ENCODE results near the gene IGFBP3. TPM values are rescaled to one million over a fixed set of nuclear protein-coding genes. Genes with fewer than 3 reads are reported as not detected.
A peak's percentile ranks its signal among the peaks of the same experiment; 100 is the strongest.

The IGFBP3 gene
- total RNA-seq, 2 donors from 2014 or later = 122 to 251 TPM

GRCh38 chr7:45881759-45882464 is 39.2 kb downstream of the IGFBP3 start:
- H3K36me3 ChIP-seq = no peaks in the 10 kb centered on the region

GRCh38 chr7:45881280-45881758 is 39.8 kb downstream of the IGFBP3 start:
- H3K27me3 ChIP-seq = no peaks in the 10 kb centered on the region
- peaks cover 0 to 17% of the 10 kb centered on the region in 2 donors for H3K9me3 ChIP-seq
- no peak for DNase-seq (ENCODE audit: low spot score)
- H3K4me1 ChIP-seq = no peaks in the 10 kb centered on the region
- no peak for TF ChIP-seq CTCF (IDR thresholded peaks at IDR 0.05)
- no peak overlapping the region for H3K4me3 ChIP-seq
- no peak overlapping the region for H3K27ac ChIP-seq
- no peaks in the 10 kb centered on the region for H3K36me3 ChIP-seq

More at GRCh38 chr7:45881759-45882464, 39.2 kb downstream of the IGFBP3 start:
- no peaks in the 10 kb centered on the region for H3K27me3 ChIP-seq
- H3K27ac ChIP-seq = no peak overlapping the region
- H3K4me3 ChIP-seq = no peak overlapping the region
- H3K4me1 ChIP-seq = no peaks in the 10 kb centered on the region
- no peak for DNase-seq (ENCODE audit: low spot score)
- no peak for TF ChIP-seq CTCF (IDR thresholded peaks at IDR 0.05)
- H3K9me3 ChIP-seq = peaks cover 0 to 17% of the 10 kb centered on the region in 2 donors

GRCh38 chr7:45880433-45880860 is 40.6 kb downstream of the IGFBP3 start:
- H3K4me3 ChIP-seq = no peak overlapping the region
- no peaks in the 10 kb centered on the region for H3K36me3 ChIP-seq
- H3K4me1 ChIP-seq = no peaks in the 10 kb centered on the region
- no peak for DNase-seq (ENCODE audit: low spot score)
- H3K27me3 ChIP-seq = no peaks in the 10 kb centered on the region
- peaks cover 0 to 17% of the 10 kb centered on the region in 2 donors for H3K9me3 ChIP-seq
- no peak overlapping the region for H3K27ac ChIP-seq
- no peak for TF ChIP-seq CTCF (IDR thresholded peaks at IDR 0.05)

GRCh38 chr7:45878457-45879144 is 42.5 kb downstream of the IGFBP3 start:
- no peaks in the 10 kb centered on the region for H3K27me3 ChIP-seq
- TF ChIP-seq CTCF (IDR thresholded peaks at IDR 0.05) = no peak
- no peak for DNase-seq (ENCODE audit: low spot score)

GRCh38 chr7:45876519-45876918 is 44.6 kb downstream of the IGFBP3 start:
- H3K4me1 ChIP-seq = no peaks in the 10 kb centered on the region
- peak; percentile 9 for DNase-seq (ENCODE audit: low spot score)
- H3K27ac ChIP-seq = no peak overlapping the region
- peaks cover 0 to 17% of the 10 kb centered on the region in 2 donors for H3K9me3 ChIP-seq
- H3K36me3 ChIP-seq = no peaks in the 10 kb centered on the region
- no peaks in the 10 kb centered on the region for H3K27me3 ChIP-seq
- H3K4me3 ChIP-seq = no peak overlapping the region
- no peak for TF ChIP-seq CTCF (IDR thresholded peaks at IDR 0.05)

More at GRCh38 chr7:45878457-45879144, 42.5 kb downstream of the IGFBP3 start:
- Histone ChIP-seq H3K36me3 (no peaks in the 10 kb centered on the region), H3K27ac (no peak overlapping the region), H3K4me1 (no peaks in the 10 kb centered on the region), H3K9me3 (peaks cover 0 to 17% of the 10 kb centered on the region in 2 donors), H3K4me3 (no peak overlapping the region)

All from right atrium auricular region (tissue), 2 donors.